Activated CD4-positive, alpha-beta T cell treated with anti-CD3 and anti-CD28 coated beads for 24 hours (primary cell): ENCODE results near the gene GSTA1.
"Not testable (repeated sequence)": the region's sequence is repeated elsewhere in the genome, so short reads cannot be mapped to it uniquely, and the experiment has no call there.

Experiments used
- DNase-seq, 2 donors: peaks; one replicate each; pipeline ENCODE4 v3.0.0-alpha.2; 2020; ENCODE audit warnings: low read depth in 2 of 2

GSTA1 gene

GRCh38 chr6:52803668-52804255 is at the start of gene GSTA1:
Gene GSTA1, minus strand, starts transcription at chr6:52803816. Its CDS starts 4,549 bp downstream, at chr6:52799267.
- DNase-seq, result not testable (repeated sequence)

- no peak for DNase-seq
Observed at GRCh38 chr6:52849137-52849536, 45.5 kb upstream of the GSTA1 start.

GRCh38 chr6:52846002-52846401 is 42.4 kb upstream of the GSTA1 start:
- no peak for DNase-seq

DNA sequence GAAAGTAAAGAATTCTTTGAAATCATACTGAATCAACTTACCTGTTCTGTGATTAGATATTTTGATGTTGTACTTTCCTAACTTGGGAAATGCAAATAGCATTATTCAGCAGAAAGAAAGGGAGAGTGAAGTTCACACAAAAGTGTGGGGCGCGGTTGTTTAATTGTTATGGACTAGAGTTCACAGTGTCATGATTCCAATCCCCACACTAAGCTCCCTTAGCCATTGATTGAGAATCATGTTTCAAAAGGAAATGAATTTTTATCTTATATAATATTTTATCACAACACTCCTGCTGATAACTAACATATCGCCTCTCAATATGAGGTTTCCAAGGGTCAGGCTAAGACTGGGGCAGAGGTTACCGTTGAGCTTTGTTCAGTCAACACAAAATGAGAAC is 40.0 kb upstream of the GSTA1 start:
- DNase-seq, result no peak

DNA sequence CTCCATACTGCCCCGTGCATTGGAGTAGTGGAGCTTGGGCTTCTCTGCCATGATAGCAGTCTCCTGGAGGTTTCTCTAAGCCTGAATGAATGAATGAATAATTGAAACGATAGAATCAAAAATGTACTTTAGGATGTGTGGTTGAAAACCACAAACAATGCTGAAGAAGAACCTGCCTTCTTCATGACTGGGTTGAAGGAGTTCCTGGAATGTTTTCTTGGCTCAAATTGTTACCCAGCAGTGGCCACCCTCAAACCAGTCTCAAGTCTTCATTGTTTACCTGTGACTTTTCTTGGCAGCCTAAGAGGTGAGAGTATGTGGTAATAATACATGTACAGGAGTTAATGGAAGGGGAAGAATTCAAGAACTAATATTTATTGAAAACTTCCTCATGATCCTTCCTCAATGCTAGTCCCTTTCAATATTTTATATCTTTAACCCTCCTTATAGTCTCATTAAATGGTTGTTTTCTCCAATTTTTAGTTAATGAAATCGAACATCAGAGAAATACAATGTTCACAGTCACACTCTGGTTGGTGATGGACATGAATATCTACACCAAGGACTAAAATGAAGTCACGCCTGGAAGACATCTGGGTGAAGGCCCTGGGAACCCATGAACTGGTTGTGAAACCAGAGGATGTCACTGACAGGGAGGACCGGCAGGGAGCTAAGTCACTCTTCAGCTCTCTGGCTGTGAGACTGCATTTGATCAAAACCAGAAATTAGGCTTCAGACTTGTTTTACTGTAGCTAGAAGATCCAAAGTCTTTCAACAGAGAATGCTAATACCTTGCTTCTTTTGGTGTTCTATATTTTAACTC is 37.4 kb upstream of the GSTA1 start, which contains the start of gene GSTA5:
GSTA5 (minus strand) TSS at position 51 of the 823 bp plus-strand sequence.
- DNase-seq, result no peak

- peak; percentile 12 to 28 for DNase-seq
Observed at GRCh38 chr6:52839124-52840055, 35.8 kb upstream of the GSTA1 start.

DNA sequence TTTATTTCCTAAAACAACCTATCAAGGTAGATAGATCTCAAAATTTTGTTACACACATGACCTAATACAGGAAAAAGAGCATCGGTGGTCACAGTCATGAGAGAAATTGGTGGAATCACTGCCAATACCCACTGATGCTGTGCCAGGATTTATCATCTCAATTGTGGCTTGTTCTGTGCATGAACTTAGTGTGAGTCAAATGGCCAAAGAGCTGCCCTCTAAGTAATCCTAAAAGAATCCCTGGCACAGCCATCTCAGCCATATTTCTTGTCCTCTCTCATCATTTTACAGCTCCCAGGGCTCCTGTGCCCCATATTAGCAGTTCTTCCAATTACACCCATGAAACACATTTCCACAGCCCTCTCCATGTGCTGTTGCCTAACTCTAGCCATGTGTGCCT is 30.9 kb upstream of the GSTA1 start:
- no peak for DNase-seq

DNA sequence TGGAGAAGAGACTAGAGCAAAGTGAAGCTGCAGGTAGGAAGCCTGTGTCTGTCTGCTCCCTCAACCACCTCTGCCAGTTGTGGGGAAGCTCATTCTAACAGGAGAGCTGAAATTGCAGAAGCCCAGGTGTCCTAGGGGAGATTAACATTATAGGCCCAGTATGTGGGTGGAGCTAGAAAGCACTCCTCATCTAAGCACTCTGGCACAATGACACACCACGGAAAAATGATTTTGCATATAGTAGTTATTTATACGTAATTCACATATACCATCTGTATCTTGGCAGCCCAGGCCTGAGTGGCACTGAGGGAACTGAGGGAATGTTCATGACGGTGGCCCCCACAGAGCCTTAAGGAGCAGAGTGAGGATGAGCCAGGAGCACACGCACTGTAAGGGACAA is 27.3 kb upstream of the GSTA1 start:
- not testable (repeated sequence) for DNase-seq

GRCh38 chr6:52829046-52829817 is 25.6 kb upstream of the GSTA1 start:
- no peak for DNase-seq

DNA sequence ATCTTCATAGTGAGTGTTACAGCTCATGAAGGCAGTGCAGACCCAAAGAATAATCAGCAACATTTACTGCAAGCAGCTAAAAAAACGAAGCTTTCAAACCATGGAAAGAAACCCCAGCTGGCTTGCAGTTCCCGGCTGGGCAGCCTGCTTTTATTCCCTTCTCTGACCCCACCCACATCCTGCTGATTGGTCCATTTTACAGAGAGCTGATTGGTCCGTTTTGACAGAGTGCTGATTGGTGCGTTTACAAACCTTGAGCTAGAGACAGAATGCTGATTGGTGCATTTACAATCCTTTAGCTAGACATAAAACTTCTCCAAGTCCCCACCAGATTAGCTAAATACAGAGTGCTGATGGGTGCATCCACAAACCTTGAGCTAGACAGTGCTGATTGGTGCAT is 25.0 kb upstream of the GSTA1 start:
- not testable (repeated sequence) for DNase-seq

DNA sequence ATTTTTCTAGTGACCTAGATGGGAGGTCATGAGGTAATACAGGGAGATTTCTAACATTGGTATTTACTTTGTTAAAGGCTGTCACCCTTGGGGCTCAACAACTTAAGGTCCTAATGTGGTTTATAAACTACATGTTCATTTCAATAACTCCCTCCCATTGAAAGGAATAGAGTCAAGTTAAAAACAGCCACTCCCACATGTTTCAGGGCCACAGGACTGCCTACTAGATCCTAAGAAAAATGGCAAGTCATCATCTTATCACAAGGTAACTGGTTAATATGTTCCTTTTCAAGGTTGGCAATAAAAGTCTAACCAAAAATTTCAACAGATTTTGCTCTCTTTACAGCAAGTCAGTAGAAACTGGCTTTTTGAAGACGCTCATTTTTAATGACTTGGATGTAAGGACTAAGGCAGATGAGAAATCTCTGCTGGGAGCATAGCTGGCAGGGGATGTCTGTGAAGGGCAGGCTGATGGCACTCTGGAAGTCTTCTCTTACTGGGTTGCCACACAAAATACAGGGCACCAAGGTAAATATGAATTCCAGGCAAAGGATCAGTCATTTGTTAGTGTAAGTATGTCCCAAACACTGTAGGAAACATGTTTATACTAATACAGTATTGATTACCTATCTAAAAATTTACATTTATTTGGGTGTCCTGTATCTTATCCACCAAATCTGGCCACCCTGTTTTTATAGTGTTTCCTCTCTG is 23.6 kb upstream of the GSTA1 start:
- not testable (repeated sequence) for DNase-seq

GRCh38 chr6:52826513-52826912 is 22.9 kb upstream of the GSTA1 start:
- no peak for DNase-seq

GRCh38 chr6:52825900-52826459 is 22.4 kb upstream of the GSTA1 start:
- not testable (repeated sequence) for DNase-seq

- not testable (repeated sequence) for DNase-seq
Observed at GRCh38 chr6:52825270-52825793, 21.7 kb upstream of the GSTA1 start.

DNA sequence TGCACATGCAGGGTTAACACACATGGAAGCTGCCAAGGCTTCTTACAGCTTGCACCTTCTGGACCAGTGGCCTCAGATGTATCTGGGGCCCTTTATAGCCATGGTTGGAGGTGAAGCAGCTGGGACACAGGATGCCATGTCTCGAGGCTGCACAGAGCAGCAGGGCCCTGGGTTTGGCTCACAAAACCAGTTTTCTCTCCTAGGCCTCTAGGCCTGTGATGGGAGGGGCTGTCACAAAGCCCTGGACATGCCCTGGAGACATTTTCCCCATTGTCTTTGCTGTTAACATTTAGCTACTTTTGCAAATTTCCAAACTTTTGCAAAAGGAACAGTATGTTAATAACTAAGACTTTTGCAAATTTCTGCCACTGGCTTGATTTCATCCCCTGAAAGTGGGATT is 18.2 kb upstream of the GSTA1 start:
- no peak for DNase-seq

- DNase-seq, result no peak
Observed at GRCh38 chr6:52820198-52820597, 16.6 kb upstream of the GSTA1 start.

GRCh38 chr6:52815167-52816092 is 11.8 kb upstream of the GSTA1 start:
- DNase-seq, result peak; percentile 4 to 28

GRCh38 chr6:52814545-52814944 is 10.9 kb upstream of the GSTA1 start:
- not testable (repeated sequence) for DNase-seq

DNA sequence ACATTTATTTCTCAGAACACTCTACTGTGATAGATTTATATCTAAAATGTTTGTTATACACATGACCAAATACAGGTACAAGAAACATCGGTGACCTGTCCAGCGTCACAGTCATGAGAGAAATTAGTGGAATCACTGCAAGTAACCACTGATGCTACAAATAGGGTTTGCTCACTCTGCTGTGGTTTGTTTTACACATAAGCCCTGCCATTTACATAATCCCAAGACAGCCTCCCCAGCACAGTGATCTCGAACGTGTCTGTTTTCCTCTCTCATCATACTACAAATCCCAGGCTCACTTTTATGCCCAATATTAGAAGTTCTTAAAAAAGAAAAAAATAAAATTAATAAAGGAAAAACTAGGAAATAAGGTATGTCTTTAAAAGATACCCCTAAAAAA is 6.2 kb upstream of the GSTA1 start:
- not testable (repeated sequence) for DNase-seq
